Activated T-cell treated with anti-CD3 and anti-CD28 coated beads for 4 hours (primary cell): ENCODE data around the gene CYP19A1.

Source experiments
- DNase-seq: peaks from one replicate; pipeline ENCODE4 v3.0.0-alpha.2; 2020

CYP19A1 gene

GRCh38 chr15:51356983-51357382 lies 18.6 kb upstream of the CYP19A1 start:
- DNase-seq = no peak

- no peak for DNase-seq
Measured at GRCh38 chr15:51356147-51356546, 17.8 kb upstream of the CYP19A1 start.

GRCh38 chr15:51355096-51355495 lies 16.7 kb upstream of the CYP19A1 start:
- no peak for DNase-seq

GRCh38 chr15:51353976-51354375 lies 15.6 kb upstream of the CYP19A1 start:
- no peak for DNase-seq

- DNase-seq = no peak
Measured at GRCh38 chr15:51350723-51351122, 12.3 kb upstream of the CYP19A1 start.

- DNase-seq = no peak
Measured at GRCh38 chr15:51349156-51349844, 10.9 kb upstream of the CYP19A1 start.

GRCh38 chr15:51348688-51349087 lies 10.3 kb upstream of the CYP19A1 start:
- no peak for DNase-seq

GRCh38 chr15:51346136-51346535 lies 7.7 kb upstream of the CYP19A1 start:
- DNase-seq = no peak

GRCh38 chr15:51343466-51343865 lies 5.1 kb upstream of the CYP19A1 start:
- no peak for DNase-seq

- DNase-seq = no peak
Measured at GRCh38 chr15:51342227-51342999, 4.0 kb upstream of the CYP19A1 start.

GRCh38 chr15:51341366-51342226 lies 3.2 kb upstream of the CYP19A1 start, which contains the start of gene GLDN:
GLDN (plus strand) TSS chr15:51341655; CDS start chr15:51341685, 30 bp downstream.
- DNase-seq = no peak

GRCh38 chr15:51335538-51336410 lies 2.6 kb downstream of the CYP19A1 start:
- no peak for DNase-seq

GRCh38 chr15:51335087-51335486 lies 3.3 kb downstream of the CYP19A1 start:
- no peak for DNase-seq

GRCh38 chr15:51334011-51334451 lies 4.4 kb downstream of the CYP19A1 start:
- no peak for DNase-seq

GRCh38 chr15:51333571-51333970 lies 4.8 kb downstream of the CYP19A1 start:
- DNase-seq = no peak

GRCh38 chr15:51332206-51333147 lies 5.9 kb downstream of the CYP19A1 start:
- no peak for DNase-seq

GRCh38 chr15:51331141-51331540 lies 7.3 kb downstream of the CYP19A1 start:
- no peak for DNase-seq

GRCh38 chr15:51328926-51329325 lies 9.5 kb downstream of the CYP19A1 start:
- DNase-seq = no peak

- DNase-seq = no peak
Measured at GRCh38 chr15:51327081-51327480, 11.3 kb downstream of the CYP19A1 start.

- DNase-seq = no peak
Measured at GRCh38 chr15:51325167-51325566, 13.2 kb downstream of the CYP19A1 start.

- no peak for DNase-seq
Measured at GRCh38 chr15:51323749-51324148, 14.6 kb downstream of the CYP19A1 start.
